ENCODE results near the gene ARL2.
"Not testable (repeated sequence)": the region's sequence is repeated elsewhere in the genome, so short reads cannot be mapped to it uniquely, and the experiment has no call there.

Gene ARL2

GRCh38 chr11:65008016-65008415, 5.9 kb upstream of the ARL2 start:
- DNase-seq (ENCODE audit: low read depth): no peak

DNA sequence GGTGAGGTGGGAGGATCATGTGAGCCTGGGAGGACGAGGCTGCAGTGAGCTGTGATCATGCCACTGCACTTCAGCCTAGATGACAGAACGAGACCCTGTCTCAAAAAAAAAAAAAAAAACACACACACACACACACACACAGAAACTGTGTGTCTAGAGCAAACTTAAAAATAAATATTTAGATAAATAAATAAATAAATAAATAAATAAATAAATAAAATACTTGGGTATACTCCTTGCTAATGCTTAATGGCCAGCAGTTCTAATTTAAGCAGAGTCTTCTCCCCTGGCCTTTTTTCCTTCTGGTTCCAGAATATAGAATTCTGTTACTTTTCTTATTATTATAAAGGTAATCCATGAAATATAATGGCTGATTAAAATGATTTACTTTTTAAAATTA, 5.1 kb upstream of the ARL2 start:
- DNase-seq (ENCODE audit: low read depth): no peak

DNA sequence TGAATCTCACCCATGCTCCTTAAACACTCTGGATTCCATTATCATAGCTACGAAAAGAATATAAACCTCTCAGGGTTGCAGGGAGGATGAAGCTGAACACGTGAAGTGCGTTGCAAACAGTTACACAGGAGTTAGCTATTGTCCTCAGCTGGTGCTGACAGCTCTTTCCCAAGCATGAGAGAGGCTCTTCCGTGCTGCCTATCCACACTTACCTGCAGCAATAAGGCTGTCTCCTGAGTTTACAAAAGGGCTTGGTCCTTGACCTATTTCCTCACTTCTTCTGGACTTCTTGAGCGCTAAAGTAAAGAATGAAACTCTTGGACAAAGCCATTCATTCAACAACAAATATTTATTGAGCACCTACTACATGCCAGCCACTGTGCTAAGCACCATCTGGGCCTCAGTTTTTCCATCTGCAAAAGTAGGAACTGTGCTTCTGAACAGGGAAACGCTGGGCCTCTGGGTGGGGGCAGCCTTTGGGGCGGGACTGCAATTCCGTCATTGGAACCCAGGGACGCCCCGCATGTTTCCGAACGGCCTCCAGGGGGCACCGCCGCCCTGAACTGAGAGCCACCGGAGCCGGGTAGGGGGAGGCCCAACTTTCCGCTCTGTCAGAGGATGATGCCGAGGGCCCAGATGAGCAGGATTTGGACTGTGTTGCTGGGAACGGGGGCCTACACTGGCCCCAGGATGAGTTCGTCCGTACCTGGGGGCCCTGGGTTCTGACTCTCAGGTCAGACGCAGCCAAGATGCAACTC, 651 bp upstream of the ARL2 start:
- peak; percentile 74 for DNase-seq (ENCODE audit: low read depth)

- DNase-seq (ENCODE audit: low read depth): no peak
Observed at GRCh38 chr11:65014726-65015227, 817 bp downstream of the ARL2 start.

DNA sequence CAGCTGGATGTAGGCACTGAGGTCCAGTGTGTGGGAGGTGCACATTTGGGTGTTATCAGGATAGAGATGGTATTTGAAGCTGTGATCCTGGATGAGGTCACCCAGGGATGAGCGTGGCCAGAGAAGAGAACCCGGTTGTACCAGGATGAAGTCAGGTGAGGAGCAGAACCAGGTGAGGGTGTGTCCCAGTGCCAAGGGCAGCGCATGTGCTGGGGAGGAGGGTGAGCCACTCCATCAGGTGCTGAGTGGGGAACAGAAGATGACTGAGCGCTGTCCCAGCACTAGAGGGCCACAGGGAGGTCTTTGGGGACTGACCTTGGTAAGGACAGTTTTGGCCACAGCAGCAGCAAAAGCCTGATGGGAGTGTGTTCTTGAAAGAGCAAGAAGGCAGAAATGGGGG, 2.7 kb downstream of the ARL2 start:
- DNase-seq (ENCODE audit: low read depth): no peak

DNA sequence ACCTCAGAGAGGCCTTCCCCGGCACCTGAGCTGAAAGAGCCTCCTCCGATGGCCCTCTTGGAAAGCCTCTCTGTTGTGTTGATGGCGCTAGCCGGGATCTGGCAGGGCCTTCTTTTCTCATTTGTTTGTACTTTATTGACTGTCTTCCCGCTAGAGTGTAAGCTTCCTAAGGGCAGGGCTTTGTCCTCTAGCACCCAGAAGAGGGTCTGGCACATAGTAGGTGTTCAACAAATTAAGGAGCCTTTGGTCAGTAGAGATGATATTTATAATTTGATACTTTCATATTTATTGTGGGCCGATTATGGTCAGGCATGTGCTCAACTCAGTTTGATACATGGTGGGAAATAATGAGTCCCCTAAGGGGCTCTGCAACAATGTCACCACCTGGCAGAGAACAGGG, 4.0 kb downstream of the ARL2 start:
- no peak for DNase-seq (ENCODE audit: low read depth)

DNA sequence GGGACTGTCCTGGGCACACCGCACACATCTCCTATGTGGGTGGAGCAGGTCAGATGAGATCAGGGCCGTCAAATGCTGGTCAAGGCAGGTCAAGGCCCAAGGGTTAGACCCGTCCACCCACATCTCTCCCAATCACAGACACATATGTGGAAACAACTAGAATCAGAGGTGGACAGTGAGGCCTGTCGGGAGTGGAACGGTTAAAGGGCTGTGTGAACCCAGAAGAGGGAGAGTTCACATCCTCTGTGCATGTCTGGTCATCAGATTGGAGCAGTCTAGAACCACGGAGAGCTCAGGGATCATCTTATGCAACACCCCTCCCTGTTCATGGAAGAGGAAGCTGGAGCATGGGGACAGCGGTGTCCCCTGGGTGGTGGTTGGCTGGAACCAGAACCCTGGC, 5.9 kb downstream of the ARL2 start:
- DNase-seq (ENCODE audit: low read depth): no peak

GRCh38 chr11:65021003-65021402, 7.0 kb downstream of the ARL2 start:
- DNase-seq (ENCODE audit: low read depth): no peak

GRCh38 chr11:65021509-65021908, 7.5 kb downstream of the ARL2 start:
- no peak for DNase-seq (ENCODE audit: low read depth)

DNA sequence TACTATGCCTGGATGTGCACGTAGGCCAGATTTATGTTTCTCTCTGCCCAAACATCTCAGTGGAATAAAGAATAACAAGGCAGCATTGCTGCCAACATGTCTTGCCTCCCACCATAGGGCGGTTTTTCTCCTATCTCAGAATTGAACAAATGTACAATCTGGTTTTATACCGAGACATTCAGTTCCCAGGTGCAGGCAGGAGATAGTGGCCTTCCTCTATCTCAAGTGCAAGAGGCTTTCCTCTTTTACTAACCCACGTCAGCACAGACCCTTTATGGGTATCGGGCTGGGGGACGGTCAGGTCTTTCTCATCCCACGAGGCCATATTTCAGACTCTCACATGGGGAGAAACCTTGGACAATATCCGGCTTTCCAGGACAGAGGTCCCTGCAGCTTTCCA, 9.5 kb downstream of the ARL2 start:
- not testable (repeated sequence) for DNase-seq (ENCODE audit: low read depth)

- peak; percentile 62 for DNase-seq (ENCODE audit: low read depth)
Observed at GRCh38 chr11:65026810-65027209, 12.8 kb downstream of the ARL2 start.

DNA sequence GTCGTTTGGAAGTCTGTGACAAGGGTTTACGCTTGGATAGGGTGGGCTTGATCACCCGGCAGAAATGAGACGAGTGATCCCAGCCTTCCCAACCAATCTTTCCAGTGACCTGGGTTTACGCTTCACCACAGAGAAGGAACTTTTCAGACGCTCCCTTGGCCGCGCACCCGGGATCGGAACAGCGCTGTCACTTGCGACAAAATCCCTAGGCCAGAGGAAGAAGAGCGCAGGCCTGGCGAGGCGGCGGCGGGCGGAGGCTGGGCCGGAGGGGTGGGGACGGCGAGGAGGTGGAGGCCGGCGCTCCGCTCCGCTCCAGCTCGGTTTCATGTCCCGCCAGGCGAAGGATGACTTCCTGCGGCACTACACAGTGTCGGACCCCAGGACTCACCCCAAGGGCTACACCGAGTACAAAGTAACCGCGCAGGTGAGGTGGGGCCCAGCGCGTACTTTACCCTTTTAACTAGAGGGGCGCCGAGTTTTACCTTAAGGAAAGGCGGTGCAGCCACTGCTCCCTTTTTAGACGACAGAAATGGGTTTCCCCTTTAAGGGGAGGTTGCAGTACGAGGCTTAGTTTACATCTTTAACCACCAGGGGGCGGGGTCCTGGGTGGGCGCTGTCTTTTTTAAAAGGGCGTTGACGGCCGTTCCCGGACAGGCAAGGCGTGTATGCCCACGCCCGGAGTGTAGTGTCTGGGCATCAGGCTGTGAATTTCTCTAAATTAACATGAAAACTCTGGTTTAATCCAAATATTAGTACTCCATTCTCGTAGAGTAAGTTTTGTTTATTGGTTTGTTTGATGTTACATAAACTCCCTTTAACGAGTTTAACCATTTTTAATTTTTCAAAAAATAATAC, 13.5 kb downstream of the ARL2 start, which contains the start of gene SNX15:
Gene SNX15 (plus strand): TSS at position 227 of the 855 bp plus-strand sequence. CDS start 99 bp downstream, at position 326.
- DNase-seq (ENCODE audit: low read depth): peak; percentile 95

GRCh38 chr11:65032216-65032615, 18.3 kb downstream of the ARL2 start:
- DNase-seq (ENCODE audit: low read depth): no peak

DNA sequence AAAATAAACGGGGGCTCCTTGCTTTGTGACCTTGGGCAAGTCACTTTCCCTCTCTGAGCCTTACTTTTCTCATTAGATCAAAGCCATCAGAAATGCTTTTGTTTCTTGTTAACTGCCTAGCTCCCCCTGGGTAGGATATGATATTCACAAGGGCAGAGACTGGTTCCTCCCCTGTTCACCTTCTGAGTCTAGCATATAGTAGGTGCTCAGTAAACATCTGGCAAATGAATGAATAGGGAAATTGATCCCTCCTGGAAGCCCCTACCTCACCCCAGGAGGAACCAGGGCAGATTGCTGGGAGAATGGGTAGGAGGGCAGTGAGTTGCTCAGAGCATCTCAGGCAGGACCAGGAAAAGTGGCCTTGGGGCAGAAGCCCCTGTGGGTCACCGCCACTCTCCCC, 20.5 kb downstream of the ARL2 start:
- no peak for DNase-seq (ENCODE audit: low read depth)

GRCh38 chr11:65035579-65035978, 21.6 kb downstream of the ARL2 start:
- DNase-seq (ENCODE audit: low read depth): no peak

GRCh38 chr11:65036931-65037330, 23.0 kb downstream of the ARL2 start:
- no peak for DNase-seq (ENCODE audit: low read depth)

DNA sequence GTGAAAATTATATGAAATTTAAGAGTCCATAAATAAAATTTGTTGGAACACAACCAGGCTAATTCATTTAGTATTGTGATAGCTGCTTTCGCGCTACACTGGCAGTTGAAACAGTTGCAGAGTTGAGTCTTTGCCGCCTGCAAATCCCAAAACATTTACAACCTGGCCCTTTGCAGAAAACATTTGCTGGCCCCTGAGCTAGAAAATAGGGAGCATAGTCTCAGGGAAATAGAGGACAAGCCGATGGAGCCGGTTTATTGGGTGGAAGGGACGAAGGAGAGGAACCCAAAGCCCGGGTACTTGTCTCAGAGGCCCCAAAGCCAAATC, 26.5 kb downstream of the ARL2 start:
- DNase-seq (ENCODE audit: low read depth): no peak

- DNase-seq (ENCODE audit: low read depth): peak; percentile 85
Observed at GRCh38 chr11:65040847-65041622, 27.1 kb downstream of the ARL2 start, which contains the start of gene SAC3D1. TSS of gene SAC3D1 (plus strand) at chr11:65041210. CDS start at chr11:65041293, 83 bp downstream.

DNA sequence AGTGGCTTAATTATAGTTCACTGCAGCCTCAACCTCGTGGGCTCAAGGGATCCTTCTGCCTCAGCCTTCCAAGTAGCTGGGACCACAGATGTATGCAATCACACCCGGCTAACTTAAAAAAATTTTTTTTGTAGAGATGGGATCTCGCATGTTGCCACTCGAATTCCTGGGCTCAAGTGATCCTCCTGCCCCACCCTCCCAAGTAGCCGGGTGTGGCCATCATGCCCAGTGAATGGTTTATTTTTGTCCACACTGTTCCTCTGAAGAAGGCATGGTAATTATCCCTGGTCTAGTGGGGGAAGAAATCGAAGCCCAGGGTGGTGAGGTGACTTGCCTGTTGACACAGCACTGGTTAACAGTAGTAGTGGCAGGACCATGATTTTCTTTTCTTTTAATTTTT, 28.9 kb downstream of the ARL2 start:
- no peak for DNase-seq (ENCODE audit: low read depth)

- DNase-seq (ENCODE audit: low read depth): peak; percentile 67
Observed at GRCh38 chr11:65043881-65044501, 30.0 kb downstream of the ARL2 start.

- DNase-seq (ENCODE audit: low read depth): no peak
Observed at GRCh38 chr11:65045061-65045460, 31.1 kb downstream of the ARL2 start.

GRCh38 chr11:65045728-65046127, 31.8 kb downstream of the ARL2 start:
- DNase-seq (ENCODE audit: low read depth): no peak
